ENCODE measurements around the gene DPP6. TPM values are rescaled to one million over a fixed set of nuclear protein-coding genes. Genes with fewer than 3 reads are reported as not detected.

DPP6 gene
- total and polyA plus RNA-seq, 5 donors from 2014 or later, result not detected

GRCh38 chr7:154871928-154872750 lies 819.9 kb downstream of the DPP6 start:
- H3K27me3 ChIP-seq (ENCODE audit: control insufficient read depth, insufficient read depth, low read length), result peaks cover 3% of the 10 kb centered on the region

GRCh38 chr7:154872811-154873499 lies 820.8 kb downstream of the DPP6 start:
- no peaks in the 10 kb centered on the region for H3K36me3 Mint-ChIP-seq
- no peak for DNase-seq
- H3K27me3 ChIP-seq (ENCODE audit: control insufficient read depth, insufficient read depth, low read length), result peaks cover 1% of the 10 kb centered on the region
- H3K4me3 Mint-ChIP-seq, result no peak overlapping the region
- H3K27ac Mint-ChIP-seq, result no peak overlapping the region
- H3K27ac ChIP-seq (ENCODE audit: insufficient read depth, low read length, poor library complexity, severe bottlenecking), result no peak overlapping the region
- no peaks in the 10 kb centered on the region for H3K36me3 ChIP-seq (ENCODE audit: control insufficient read depth, insufficient read depth, low read length)
- H3K4me1 Mint-ChIP-seq, result peaks cover 0 to 3% (median 0%) of the 10 kb centered on the region in 4 donors
- no peaks in the 10 kb centered on the region for H3K9me3 ChIP-seq (ENCODE audit: control insufficient read depth in 2 of 2, low read length in 2 of 2)
- peaks cover 17% of the 10 kb centered on the region for H3K27me3 Mint-ChIP-seq
- no peak overlapping the region for H3K4me3 ChIP-seq (ENCODE audit: low read depth, low read length)
- no peaks in the 10 kb centered on the region for H3K9me3 Mint-ChIP-seq
- ATAC-seq (ENCODE audit: low read depth in 2 of 2), result no peak
- no peaks in the 10 kb centered on the region for H3K4me1 ChIP-seq (ENCODE audit: control insufficient read depth, insufficient read depth, low read length, poor library complexity, severe bottlenecking)

More at GRCh38 chr7:154871928-154872750, 819.9 kb downstream of the DPP6 start:
- no peak overlapping the region for H3K27ac ChIP-seq (ENCODE audit: insufficient read depth, low read length, poor library complexity, severe bottlenecking)
- no peak for ATAC-seq (ENCODE audit: low read depth in 2 of 2)
- H3K27me3 Mint-ChIP-seq, result peaks cover 17% of the 10 kb centered on the region
- no peaks in the 10 kb centered on the region for H3K4me1 ChIP-seq (ENCODE audit: control insufficient read depth, insufficient read depth, low read length, poor library complexity, severe bottlenecking)
- H3K27ac Mint-ChIP-seq, result no peak overlapping the region
- no peak overlapping the region for H3K4me3 Mint-ChIP-seq
- H3K36me3 ChIP-seq (ENCODE audit: control insufficient read depth, insufficient read depth, low read length), result no peaks in the 10 kb centered on the region
- H3K4me3 ChIP-seq (ENCODE audit: low read depth, low read length), result no peak overlapping the region
- no peaks in the 10 kb centered on the region for H3K36me3 Mint-ChIP-seq
- peaks cover 0 to 3% (median 0%) of the 10 kb centered on the region in 4 donors for H3K4me1 Mint-ChIP-seq
- no peak for DNase-seq
- no peaks in the 10 kb centered on the region for H3K9me3 Mint-ChIP-seq
- no peaks in the 10 kb centered on the region for H3K9me3 ChIP-seq (ENCODE audit: control insufficient read depth in 2 of 2, low read length in 2 of 2)

GRCh38 chr7:154873500-154874121 lies 821.4 kb downstream of the DPP6 start:
- Mint-ChIP-seq H3K36me3 (no peaks in the 10 kb centered on the region), H3K9me3 (no peaks in the 10 kb centered on the region), H3K4me1 (peaks cover 0 to 3% (median 0%) of the 10 kb centered on the region in 4 donors), H3K27ac (no peak overlapping the region), H3K4me3 (no peak overlapping the region), H3K27me3 (peaks cover 12% of the 10 kb centered on the region)
- H3K4me1 ChIP-seq (ENCODE audit: control insufficient read depth, insufficient read depth, low read length, poor library complexity, severe bottlenecking), result no peaks in the 10 kb centered on the region
- DNase-seq, result no peak
- no peak for ATAC-seq (ENCODE audit: low read depth in 2 of 2)
- H3K27me3 ChIP-seq (ENCODE audit: control insufficient read depth, insufficient read depth, low read length), result no peaks in the 10 kb centered on the region
- H3K27ac ChIP-seq (ENCODE audit: insufficient read depth, low read length, poor library complexity, severe bottlenecking), result no peak overlapping the region
- no peaks in the 10 kb centered on the region for H3K9me3 ChIP-seq (ENCODE audit: control insufficient read depth in 2 of 2, low read length in 2 of 2)
- H3K4me3 ChIP-seq (ENCODE audit: low read depth, low read length), result no peak overlapping the region
- no peaks in the 10 kb centered on the region for H3K36me3 ChIP-seq (ENCODE audit: control insufficient read depth, insufficient read depth, low read length)

- Histone ChIP-seq H3K4me1 (ENCODE audit: control insufficient read depth, insufficient read depth, low read length, poor library complexity, severe bottlenecking) (no peaks in the 10 kb centered on the region), H3K27ac (ENCODE audit: insufficient read depth, low read length, poor library complexity, severe bottlenecking) (no peak overlapping the region), H3K9me3 (ENCODE audit: control insufficient read depth in 2 of 2, low read length in 2 of 2) (no peaks in the 10 kb centered on the region), H3K27me3 (ENCODE audit: control insufficient read depth, insufficient read depth, low read length) (no peaks in the 10 kb centered on the region), H3K36me3 (ENCODE audit: control insufficient read depth, insufficient read depth, low read length) (no peaks in the 10 kb centered on the region), H3K4me3 (ENCODE audit: low read depth, low read length) (no peak overlapping the region)
- no peaks in the 10 kb centered on the region for H3K4me1 Mint-ChIP-seq
- ATAC-seq (ENCODE audit: low read depth in 2 of 2) (no peak), DNase-seq (no peak)
- H3K27me3 Mint-ChIP-seq, result peaks cover 5% of the 10 kb centered on the region
- H3K27ac Mint-ChIP-seq, result no peak overlapping the region
- no peaks in the 10 kb centered on the region for H3K36me3 Mint-ChIP-seq
- no peaks in the 10 kb centered on the region for H3K9me3 Mint-ChIP-seq
- H3K4me3 Mint-ChIP-seq, result peak overlapping the region in 1 of 4 donors; percentile 21
Observed at GRCh38 chr7:154874409-154875113, 822.4 kb downstream of the DPP6 start.

- ATAC-seq (ENCODE audit: low read depth in 2 of 2), result no peak
- Mint-ChIP-seq H3K36me3 (no peaks in the 10 kb centered on the region), H3K9me3 (peaks cover 0 to 1% (median 0%) of the 10 kb centered on the region in 7 donors), H3K4me3 (no peak overlapping the region), H3K4me1 (no peaks in the 10 kb centered on the region), H3K27me3 (peaks cover 5% of the 10 kb centered on the region), H3K27ac (no peak overlapping the region)
- no peaks in the 10 kb centered on the region for H3K27me3 ChIP-seq (ENCODE audit: control insufficient read depth, insufficient read depth, low read length)
- no peak overlapping the region for H3K27ac ChIP-seq (ENCODE audit: insufficient read depth, low read length, poor library complexity, severe bottlenecking)
- no peaks in the 10 kb centered on the region for H3K9me3 ChIP-seq (ENCODE audit: control insufficient read depth in 2 of 2, low read length in 2 of 2)
- H3K4me3 ChIP-seq (ENCODE audit: low read depth, low read length), result no peak overlapping the region
- DNase-seq, result no peak
- no peaks in the 10 kb centered on the region for H3K36me3 ChIP-seq (ENCODE audit: control insufficient read depth, insufficient read depth, low read length)
- H3K4me1 ChIP-seq (ENCODE audit: control insufficient read depth, insufficient read depth, low read length, poor library complexity, severe bottlenecking), result no peaks in the 10 kb centered on the region
Observed at GRCh38 chr7:154875297-154875696, 823.1 kb downstream of the DPP6 start.

GRCh38 chr7:154876516-154876915 lies 824.3 kb downstream of the DPP6 start:
- no peak overlapping the region for H3K27ac ChIP-seq (ENCODE audit: insufficient read depth, low read length, poor library complexity, severe bottlenecking)
- Mint-ChIP-seq H3K4me3 (no peak overlapping the region), H3K4me1 (no peaks in the 10 kb centered on the region), H3K36me3 (no peaks in the 10 kb centered on the region), H3K27me3 (peaks cover 5% of the 10 kb centered on the region), H3K9me3 (peaks cover 0 to 1% (median 0%) of the 10 kb centered on the region in 7 donors), H3K27ac (no peak overlapping the region)
- no peaks in the 10 kb centered on the region for H3K27me3 ChIP-seq (ENCODE audit: control insufficient read depth, insufficient read depth, low read length)
- no peaks in the 10 kb centered on the region for H3K36me3 ChIP-seq (ENCODE audit: control insufficient read depth, insufficient read depth, low read length)
- no peaks in the 10 kb centered on the region for H3K4me1 ChIP-seq (ENCODE audit: control insufficient read depth, insufficient read depth, low read length, poor library complexity, severe bottlenecking)
- no peaks in the 10 kb centered on the region for H3K9me3 ChIP-seq (ENCODE audit: control insufficient read depth in 2 of 2, low read length in 2 of 2)
- ATAC-seq (ENCODE audit: low read depth in 2 of 2) (no peak), DNase-seq (no peak)
- no peak overlapping the region for H3K4me3 ChIP-seq (ENCODE audit: low read depth, low read length)

GRCh38 chr7:154877031-154877430 lies 824.8 kb downstream of the DPP6 start:
- peak overlapping the region in 1 of 3 donors; percentile 53 for H3K27ac Mint-ChIP-seq
- H3K9me3 Mint-ChIP-seq, result peaks cover 0 to 1% (median 0%) of the 10 kb centered on the region in 7 donors
- DNase-seq, result no peak
- no peak for ATAC-seq (ENCODE audit: low read depth in 2 of 2)
- H3K4me1 ChIP-seq (ENCODE audit: control insufficient read depth, insufficient read depth, low read length, poor library complexity, severe bottlenecking), result no peaks in the 10 kb centered on the region
- H3K9me3 ChIP-seq (ENCODE audit: control insufficient read depth in 2 of 2, low read length in 2 of 2), result no peaks in the 10 kb centered on the region
- no peaks in the 10 kb centered on the region for H3K36me3 Mint-ChIP-seq
- no peak overlapping the region for H3K27ac ChIP-seq (ENCODE audit: insufficient read depth, low read length, poor library complexity, severe bottlenecking)
- H3K36me3 ChIP-seq (ENCODE audit: control insufficient read depth, insufficient read depth, low read length), result no peaks in the 10 kb centered on the region
- no peak overlapping the region for H3K4me3 Mint-ChIP-seq
- H3K27me3 ChIP-seq (ENCODE audit: control insufficient read depth, insufficient read depth, low read length), result no peaks in the 10 kb centered on the region
- no peak overlapping the region for H3K4me3 ChIP-seq (ENCODE audit: low read depth, low read length)
- no peaks in the 10 kb centered on the region for H3K4me1 Mint-ChIP-seq
- peaks cover 3% of the 10 kb centered on the region for H3K27me3 Mint-ChIP-seq
